CD4-positive, alpha-beta T cell treated with Interleukin-6 at 100 ng/mL for 8 hours (primary cell): ENCODE measurements around the gene EMILIN1.
"Not testable (repeated sequence)": the region's sequence is repeated elsewhere in the genome, so short reads cannot be mapped to it uniquely, and the experiment has no call there.

ENCODE experiments used
- DNase-seq: peaks from one replicate; pipeline ENCODE4 v3.0.0-alpha.2; 2020; ENCODE audit warnings: mixed read lengths, low spot score

The EMILIN1 gene

DNA sequence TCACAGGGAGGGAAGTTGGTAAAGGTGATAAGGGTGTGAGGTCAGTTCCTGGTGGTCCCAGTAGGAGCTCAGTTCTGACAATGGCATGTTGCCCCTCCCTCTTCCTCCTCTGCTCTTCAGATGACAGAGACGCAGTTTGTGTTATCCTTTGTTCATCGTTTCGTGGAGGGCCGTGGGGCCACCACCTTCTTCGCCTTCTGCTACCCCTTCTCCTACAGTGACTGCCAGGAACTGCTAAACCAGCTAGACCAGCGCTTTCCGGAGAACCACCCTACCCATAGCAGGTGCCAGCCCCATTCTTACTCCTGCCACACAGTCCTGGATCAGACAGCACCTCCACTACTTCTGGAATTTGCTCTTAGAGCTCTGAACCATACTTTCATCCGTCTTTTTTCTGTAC lies 24.6 kb upstream of the EMILIN1 start:
- no peak for DNase-seq

DNA sequence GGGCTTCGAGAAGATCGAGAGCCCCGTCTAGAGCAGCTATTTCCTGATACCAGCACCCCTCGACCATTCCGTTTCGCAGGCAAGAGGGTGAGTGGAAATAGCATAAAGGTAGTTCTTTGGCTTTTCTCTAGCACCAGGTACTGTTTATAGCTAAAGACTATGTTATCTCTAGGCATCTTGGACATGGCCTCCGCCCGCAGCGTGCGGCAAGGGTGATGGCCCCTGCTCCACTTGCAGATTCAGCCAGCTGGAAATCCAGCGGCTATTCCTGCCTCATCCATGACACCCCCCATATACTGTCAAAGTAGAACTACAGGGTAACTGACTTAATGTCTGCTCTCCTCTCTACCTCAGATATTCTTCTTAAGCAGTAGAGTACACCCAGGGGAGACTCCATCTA lies 23.7 kb upstream of the EMILIN1 start:
- DNase-seq: no peak

DNA sequence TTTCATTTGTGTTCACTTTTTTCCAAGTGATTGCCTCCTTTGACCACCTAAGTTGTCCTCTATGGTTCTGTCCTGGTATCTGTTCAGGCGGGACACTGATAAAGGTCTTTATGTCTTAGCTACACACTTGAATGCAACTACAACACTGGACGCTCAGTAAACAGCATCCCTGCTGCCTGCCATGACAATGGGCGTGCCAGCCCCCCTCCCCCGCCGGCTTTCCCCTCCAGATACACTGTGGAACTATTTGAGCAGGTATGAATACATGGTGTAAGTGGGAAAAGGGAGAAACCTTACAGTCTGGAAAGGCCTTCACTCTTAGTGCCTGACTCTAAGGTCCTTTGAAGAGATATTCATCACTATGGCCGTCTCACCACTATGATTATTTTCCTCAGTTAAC lies 21.2 kb upstream of the EMILIN1 start:
- no peak for DNase-seq

DNA sequence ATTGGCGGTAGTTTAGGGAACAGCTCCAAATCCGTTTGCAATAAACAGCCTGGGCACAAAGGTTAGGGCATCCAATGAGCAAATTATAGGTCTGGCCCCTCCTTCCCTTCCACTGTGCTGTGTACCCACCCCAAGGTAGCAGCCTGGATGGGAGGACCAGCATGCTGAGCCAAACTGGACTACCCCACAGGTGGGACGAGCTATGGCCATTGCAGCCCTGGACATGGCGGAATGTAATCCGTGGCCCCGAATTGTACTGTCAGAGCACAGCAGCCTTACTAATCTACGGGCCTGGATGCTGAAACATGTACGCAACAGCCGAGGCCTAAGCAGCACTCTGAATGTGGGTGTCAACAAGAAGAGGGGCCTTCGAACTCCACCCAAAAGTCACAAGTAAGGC lies 20.2 kb upstream of the EMILIN1 start:
- DNase-seq: no peak

DNA sequence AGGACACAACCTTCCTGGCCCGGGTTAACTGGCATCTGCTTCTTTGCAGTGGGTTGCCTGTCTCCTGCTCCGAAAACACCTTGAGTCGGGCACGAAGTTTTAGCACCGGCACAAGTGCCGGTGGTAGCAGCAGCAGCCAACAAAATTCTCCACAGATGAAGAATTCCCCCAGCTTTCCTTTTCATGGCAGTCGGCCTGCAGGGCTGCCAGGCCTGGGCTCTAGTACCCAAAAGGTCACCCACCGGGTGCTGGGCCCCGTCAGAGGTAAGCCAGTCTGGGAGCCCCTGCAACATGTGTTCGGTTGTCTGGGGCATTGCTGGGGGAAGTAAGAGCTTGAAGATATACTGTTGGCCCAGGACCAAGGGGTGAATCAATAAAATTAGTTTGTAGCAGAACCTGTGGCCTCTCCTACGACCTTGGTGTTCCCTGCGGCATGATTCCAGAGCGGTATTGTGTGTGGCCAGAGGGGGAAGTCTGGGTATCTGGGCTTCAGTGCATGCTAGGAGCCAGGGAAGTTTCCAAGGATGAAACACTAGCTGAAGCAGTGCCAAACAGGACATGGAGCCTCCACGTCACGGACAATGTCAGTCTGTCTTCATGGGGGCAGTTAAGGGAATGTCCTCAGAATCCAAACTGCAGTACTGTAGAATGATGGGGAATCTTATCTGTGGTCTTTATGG lies 19.1 kb upstream of the EMILIN1 start:
- DNase-seq: no peak

DNA sequence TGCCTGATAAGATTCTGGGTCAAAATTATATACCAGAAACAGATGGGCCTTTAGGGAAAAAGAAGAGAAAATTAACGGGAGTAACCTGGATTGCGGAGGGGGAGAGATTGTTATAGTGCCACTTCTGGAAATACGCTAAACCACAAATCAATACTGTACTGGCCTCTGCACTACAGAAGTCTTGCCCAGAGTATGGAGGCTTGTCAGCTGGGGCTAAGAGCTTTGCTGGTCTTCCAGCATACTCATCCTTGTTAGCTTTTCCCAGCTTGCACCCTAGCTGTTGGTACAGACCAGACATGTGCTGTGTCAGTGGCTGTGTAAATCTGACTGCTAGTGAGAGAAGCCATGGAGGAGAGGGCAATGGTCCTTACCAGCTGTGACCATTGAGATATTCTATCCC lies 18.1 kb upstream of the EMILIN1 start:
- DNase-seq: no peak

DNA sequence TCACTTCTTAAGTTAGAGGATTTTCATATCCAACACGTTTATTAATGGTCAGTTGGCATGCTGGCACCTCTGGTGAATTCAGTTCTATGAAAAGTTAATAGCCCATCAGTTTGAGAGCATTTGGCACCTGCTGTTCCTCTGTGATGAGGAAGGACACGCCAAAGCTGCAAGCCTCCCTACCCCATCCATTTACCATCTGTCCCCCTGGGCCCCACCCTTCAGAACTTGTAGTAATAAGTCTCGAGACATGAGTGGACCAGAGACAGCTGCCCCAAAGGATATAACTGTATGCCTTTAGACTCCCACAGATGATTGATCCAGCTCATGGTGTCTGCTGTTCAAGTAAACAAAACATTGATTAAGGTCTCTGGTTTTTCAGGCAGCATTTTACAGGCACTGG lies 13.3 kb upstream of the EMILIN1 start:
- DNase-seq: no peak

DNA sequence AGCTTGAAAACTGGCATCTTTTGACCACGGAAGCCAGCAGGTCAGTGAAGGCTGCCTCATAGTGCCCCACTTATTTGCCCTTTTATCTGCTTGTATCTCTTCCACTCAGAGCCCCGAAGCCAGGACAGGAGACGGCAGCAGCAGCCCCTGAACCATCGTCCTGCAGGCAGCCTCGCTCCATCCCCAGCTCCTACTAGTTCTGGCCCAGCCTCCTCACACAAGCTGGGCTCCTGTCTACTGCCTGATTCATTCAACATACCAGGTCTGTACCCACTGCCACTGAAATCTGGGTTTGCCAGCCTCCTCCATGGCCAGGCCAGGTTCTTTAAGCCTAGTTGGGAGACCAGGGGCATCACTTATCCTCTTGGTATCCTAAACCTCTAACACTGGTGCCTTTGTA lies 11.0 kb upstream of the EMILIN1 start:
- DNase-seq: no peak

DNA sequence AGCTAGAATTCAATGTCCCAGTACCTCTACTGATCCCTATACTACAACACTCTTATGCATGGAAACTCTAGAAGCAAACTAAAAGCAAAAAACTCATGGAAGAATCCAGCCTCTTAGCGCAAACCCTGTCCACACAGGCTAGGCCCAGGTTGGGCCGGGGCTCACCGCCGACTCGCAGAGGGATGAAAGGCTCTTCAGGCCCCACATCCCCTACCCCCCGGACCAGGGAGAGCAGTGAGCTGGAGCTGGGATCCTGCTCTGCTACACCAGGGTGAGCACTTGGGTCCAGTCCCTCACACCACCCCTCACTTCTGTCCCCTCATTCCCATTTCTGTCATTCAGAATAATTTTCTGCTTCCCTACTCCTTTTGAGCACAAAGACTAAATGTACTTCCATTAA lies 9.0 kb upstream of the EMILIN1 start:
- DNase-seq: no peak

DNA sequence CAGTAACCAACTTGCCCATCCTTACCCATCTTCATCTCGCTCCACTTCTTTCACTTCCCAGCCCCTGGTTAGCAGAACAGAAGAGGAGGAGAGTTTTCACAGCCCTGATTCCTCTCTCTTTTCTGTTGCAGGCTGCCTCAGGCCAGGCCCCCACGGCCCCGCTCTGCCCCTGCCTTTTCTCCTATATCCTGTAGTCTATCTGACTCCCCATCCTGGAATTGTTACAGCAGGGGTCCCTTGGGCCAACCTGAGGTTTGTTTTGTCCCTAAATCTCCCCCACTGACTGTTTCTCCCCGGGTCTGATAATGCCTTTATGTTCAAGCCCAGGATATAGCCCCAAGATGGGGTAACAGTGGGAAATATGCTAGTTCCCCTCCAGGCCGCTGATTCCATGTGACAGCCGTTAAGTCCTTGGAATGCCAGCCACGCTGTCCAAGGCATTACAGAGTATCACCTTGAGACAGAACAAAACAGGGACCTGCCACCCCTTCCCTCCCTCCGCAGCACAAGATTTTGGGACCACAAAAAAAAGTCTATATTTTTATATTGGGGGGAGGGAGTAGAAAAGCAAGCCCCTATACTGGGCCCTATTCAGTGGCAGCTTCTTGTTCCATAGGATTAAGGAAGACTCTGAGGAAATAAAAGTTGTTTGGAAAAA lies 8.3 kb upstream of the EMILIN1 start:
- DNase-seq: no peak

DNA sequence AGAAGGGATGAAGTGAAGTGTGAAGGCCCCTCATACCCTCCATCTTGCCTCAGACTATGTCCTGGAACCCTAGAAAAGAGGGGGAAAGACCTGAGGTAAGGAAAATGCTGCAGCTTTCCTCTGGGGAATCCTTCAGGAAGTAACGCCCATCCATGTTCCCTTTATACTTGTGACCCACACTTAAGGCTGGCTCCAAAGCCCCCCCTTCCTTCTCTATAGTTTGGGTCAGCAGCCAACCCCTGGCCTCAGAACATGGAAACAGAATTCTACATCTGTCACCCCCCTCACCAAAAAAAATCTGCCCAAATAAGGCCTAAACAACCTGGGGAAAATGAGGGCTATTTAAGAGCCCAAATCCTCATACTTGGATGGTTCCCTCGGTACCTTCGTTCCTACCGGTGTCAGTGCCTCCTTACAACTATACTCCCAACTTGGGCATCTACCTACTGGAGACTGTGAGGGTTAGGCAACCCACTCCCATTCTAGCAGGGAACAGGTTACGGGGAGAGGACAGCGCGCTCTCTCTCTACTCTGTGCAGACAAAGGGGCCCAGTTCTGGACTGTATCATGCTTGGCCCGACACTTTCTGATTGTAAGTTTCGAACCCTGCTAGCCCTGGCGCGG lies 7.7 kb upstream of the EMILIN1 start:
- no peak for DNase-seq

DNA sequence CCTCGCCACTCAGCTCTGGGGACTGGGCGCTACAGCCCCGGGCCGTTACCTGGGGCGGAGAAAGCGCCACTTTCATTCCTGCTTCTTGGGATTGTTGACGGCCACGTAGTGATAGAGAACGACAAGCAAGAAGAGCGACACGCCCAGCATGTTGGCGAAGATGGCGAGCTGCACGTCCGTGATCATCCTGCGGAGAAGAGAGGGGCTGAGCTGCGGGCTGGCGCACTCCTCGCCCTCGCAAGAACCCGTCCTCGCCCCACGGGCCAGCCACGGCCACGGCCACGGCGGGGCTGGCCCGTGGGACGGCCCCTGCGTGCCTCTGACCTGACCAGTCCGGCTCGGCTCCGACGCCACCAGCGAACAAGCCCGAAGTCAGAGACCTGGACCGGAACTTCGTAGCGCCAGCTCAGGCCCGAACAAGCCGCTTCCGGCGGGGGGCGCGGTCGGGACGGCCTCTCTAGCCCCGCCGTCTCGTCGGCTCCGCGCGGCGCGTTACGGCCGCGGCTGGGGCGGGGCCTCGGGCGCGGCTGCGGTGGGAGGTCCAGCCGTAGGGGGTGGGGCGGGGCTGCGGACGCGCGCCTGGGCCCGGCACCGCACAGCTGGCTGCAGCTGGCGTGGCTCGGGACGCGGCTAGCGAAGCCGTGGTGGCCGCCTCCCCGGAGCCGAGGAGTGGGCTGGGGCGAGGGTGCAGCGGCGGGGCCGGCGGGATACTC lies 7.0 kb upstream of the EMILIN1 start, which contains the start of gene OST4:
TSS of gene OST4 (minus strand) at position 378 of the 713 bp plus-strand sequence.
- DNase-seq: peak; percentile 88

DNA sequence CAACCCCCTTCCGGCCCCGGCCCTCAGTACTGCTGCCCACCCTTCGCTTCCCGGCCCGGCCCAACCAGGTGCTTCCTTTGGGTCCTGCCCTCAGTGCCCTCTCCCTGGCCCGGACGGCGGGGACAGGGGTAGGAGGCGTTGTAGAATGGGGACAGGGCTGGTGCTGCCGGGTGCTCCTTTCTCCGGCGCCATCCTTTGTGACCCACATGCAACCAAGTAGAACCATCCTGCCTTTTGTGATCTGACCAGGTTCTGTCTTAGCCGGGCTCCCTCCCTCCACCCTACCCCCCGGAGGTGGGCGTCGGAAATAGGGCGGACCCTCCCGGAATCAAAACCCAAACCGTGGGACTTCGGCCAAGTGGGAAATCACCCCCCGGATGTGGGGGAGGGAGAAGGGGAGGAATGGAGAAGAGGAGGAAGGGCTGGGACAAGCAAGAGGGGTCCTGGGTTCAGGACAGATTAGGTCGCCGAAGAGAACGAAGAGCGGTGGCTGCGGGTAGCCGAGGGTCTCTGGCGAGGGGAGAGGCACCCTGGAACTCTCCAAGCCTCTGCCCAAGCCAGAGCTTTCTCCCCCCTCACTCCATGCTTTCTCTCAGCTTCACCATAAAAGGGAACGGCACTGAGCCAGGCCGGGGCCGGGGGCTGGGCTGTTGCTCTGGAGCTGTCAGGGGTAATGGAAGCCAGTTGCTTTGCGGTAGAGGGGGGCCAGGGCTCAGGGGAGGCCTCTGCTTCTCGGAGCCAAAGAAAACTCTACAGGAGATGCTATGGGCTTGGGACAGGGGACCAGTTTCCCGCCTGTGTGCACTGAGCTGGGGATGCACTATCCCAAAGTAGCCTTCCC lies 6.2 kb upstream of the EMILIN1 start:
- peak; percentile 18 for DNase-seq

DNA sequence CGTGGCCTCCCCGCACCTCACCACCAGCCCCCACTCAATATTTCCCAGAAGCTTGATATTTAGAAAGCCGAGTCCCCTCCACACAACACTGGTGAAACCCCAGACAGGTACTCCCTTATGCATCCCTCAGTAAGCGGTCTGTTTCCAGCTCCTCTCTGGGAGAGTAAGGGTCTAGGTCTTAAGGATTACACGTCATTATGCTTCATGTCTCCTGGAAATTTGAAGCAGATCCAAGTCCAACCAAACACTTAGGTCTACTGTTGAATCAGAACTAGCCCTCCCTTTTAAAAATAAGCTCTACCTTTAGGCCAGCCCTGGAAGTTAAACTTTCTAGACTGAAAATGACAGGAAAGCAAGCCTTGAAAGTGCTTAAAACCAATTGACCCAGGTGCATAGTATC lies 5.5 kb upstream of the EMILIN1 start:
- DNase-seq: no peak

DNA sequence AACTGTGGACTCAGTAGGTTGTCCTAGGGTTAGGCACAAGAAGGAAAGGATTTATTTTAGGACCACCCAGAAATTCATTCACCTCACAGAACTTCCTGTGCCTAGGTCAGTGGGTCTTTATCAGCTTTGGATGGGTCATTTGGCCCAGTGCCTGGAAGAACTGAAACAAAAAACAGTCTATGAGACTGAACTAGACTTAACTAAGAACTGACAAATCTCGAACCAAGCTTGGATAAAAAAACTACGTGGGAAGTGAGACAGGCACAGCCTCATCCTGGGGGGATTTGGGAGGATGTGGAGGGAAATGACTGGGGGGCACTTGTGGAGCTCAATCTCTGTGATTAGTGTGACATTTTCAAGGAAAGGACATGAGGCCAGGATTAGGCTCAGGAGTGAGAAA lies 4.6 kb upstream of the EMILIN1 start:
- no peak for DNase-seq

DNA sequence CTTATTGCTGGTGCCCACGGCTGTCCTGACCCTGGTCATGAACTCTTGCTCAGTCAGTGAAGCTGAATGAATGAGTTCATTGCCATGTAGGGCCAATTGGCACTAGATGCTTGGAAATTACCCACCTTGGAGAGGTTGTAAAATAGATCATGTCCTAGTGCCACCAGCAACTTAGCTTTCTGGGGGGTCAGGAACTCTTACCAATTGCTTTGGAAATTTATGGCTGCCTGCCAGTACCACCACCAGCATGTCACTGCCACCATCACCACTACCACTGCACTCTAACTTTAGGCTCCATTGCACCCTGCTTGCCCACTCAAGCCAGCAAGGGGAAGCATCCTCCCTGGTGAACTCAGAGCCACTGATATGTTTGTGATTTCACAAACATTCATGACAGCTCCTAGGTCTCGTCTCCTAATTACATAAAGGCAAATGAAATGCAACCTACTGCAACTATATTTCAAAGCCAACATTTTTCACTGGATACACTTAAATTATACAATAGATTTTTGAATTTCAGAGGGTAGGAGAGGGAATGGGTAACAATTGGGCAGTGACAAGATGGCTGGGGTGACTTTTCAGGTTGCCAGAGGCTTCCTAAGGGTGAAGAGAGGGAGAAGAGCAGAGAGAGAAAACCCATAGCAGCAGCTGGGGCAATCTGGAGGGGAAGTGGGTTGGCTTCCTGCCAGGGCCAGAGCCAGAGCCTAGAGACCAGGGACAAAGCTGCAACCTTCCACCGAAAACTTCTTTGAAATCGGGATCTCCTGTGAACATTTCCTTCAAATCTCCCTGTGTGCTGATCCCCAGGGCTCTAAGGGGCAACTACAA lies 3.5 kb upstream of the EMILIN1 start:
- peak; percentile 68 for DNase-seq

DNA sequence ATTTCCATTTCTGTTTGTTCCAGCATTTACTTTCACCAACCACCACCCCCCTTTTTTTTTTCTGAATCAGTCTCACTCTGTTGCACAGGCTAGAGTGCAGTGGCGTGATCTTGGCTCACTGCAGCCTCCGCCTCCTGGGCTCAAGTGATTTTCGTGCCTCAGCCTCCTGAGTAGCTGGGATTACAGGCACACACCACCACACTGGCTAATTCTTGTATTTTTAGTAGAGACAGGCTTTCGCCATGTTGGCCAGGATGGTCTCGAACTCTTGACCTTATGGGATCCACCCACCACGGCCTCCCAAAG lies 2.9 kb upstream of the EMILIN1 start:
- DNase-seq: not testable (repeated sequence)

DNA sequence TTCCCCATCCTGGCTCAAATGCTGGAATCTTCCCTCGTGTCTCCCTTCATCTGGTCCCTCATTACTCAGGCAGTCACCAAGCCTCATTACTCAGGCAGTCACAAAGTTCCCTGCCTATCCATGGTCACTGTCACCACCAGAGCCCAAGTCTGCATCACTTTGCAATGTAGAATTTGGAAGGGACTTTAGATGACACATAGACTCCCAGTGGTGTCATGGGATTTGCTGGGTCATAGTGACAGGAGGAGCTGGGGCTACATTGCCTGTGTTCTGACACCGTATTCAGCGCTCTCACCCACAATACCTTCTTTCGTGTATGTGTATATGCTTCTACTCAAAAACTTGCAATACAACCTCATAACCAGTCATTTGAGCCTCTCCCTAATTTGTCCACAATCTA lies 2.1 kb upstream of the EMILIN1 start:
- DNase-seq: no peak

DNA sequence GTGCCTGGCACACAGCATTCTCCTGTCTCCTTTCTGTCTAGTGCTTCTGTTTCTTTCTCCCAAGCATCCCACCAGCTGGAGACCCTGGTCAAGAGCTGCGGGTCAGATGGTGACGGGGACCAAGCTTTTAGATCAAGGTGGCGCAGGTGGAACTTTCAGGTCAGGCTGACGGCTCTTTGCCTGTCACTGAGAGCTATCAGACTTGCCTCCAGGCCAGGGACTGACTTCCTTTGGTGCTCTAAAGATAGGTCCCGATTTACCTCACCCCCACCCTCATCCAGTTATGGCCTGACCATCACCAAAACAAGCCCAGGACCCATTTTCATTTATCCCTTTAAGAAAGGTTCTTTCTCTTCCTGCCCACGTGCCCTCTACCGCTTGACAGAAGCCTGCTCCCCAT lies 1.2 kb upstream of the EMILIN1 start:
- no peak for DNase-seq

DNA sequence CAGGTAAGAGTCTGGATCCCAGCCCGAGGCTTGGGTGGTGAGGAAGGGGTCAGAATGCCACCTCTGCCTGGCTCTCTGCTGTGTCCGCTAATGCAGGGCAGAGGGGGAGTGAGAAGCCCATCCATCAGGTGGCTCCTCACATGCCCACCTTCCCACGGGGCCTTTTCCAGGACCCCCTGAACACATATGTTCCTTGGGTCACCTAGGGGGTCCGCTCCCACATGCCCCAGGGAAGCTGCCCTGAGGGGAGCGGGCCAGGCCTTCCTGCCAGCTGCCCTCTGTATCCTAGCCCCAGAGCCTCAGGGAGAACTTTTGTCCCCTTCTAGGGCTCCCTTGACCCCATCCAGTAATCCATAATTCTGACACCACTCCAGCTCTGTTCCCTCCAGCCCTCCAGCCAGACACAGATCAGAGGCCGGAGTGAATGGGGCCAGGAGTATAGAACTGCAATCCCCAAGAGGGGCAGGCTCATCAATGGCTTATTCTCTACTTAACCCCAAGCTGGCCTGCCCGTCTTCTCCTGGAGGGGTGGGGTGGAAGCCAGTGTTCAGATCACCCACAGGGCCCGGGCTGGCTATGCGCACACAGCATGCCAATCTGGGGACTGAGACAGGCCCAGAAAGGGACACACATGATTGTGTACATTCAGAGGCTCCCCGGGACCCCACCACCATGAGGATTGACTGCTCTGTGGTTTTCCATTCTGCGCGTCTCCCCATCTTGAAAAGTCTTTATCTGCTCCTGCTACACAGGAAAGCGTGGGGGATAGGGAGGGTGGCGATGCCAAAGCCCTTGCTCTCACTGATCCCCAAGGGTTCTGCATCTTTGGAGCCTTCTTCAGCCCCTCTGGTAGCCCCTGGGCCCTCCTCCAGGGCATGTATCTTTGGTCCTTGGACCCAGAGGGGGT lies 1.1 kb downstream of the EMILIN1 start:
- no peak for DNase-seq
